H1 (cell line): ENCODE data around the gene ZNF292.

Experiments used
- EP300 ChIP-seq, 2 experiments: IDR thresholded peaks; 1 replicate in 1 of 2; 2 replicates in 1 of 2; pipeline ENCODE4 v1.6.1; 2011 to 2012; ENCODE audit warnings: low read depth in 2 of 2, low read length in 2 of 2, mild to moderate bottlenecking in 2 of 2, borderline replicate concordance in 1 of 2, inconsistent platforms in 1 of 2, moderate library complexity in 1 of 2
- FOSL1 ChIP-seq: IDR thresholded peaks from 2 replicates; pipeline ENCODE4 v1.6.1; 2011; ENCODE audit warnings: mild to moderate bottlenecking, low read depth, low read length, moderate library complexity; ENCODE audit not compliant: insufficient read depth
- JUN ChIP-seq: IDR thresholded peaks from 2 replicates; pipeline ENCODE4 v1.6.1; 2011; ENCODE audit warnings: low read depth, mild to moderate bottlenecking, improper control_type of control experiment, low read length
- JUND ChIP-seq: IDR thresholded peaks from 2 replicates; pipeline ENCODE4 v1.6.1; 2011; ENCODE audit warnings: mild to moderate bottlenecking, improper control_type of control experiment, low read length
- NRF1 ChIP-seq: IDR thresholded peaks from 2 replicates; pipeline ENCODE4 v1.6.1; 2011; ENCODE audit warnings: mild to moderate bottlenecking, low read depth, low read length, improper control_type of control experiment
- POLR2A ChIP-seq, 2 experiments: IDR thresholded peaks; 1 replicate in 1 of 2; 2 replicates in 1 of 2; pipeline ENCODE4 v1.6.1; 2011; ENCODE audit warnings: low read depth in 2 of 2, low read length in 2 of 2, mild to moderate bottlenecking in 2 of 2; ENCODE audit errors: control extremely low read depth in 1 of 2
- POLR2AphosphoS5 ChIP-seq: IDR thresholded peaks from 2 replicates; pipeline ENCODE4 v1.6.1; 2011; ENCODE audit warnings: low read depth, low read length
- RAD21 ChIP-seq, 2 experiments: IDR thresholded peaks in 1 of 2; conservative IDR thresholded peaks in 1 of 2; 2 replicates each; pipeline ENCODE4 v1.6.1; 2011; ENCODE audit warnings: low read depth in 2 of 2, low read length in 2 of 2, improper control_type of control experiment in 1 of 2, inconsistent platforms in 1 of 2, mild to moderate bottlenecking in 1 of 2, moderate library complexity in 1 of 2
- RBBP5 ChIP-seq: IDR thresholded peaks from 2 replicates; pipeline ENCODE4 v1.7.1; 2012; ENCODE audit warnings: low read depth, mild to moderate bottlenecking, inconsistent platforms, low read length, moderate library complexity, borderline replicate concordance
- SAP30 ChIP-seq: fragments of 300-600 bp; sonication (generic); IDR thresholded peaks from 2 replicates; pipeline ENCODE4 v1.7.1; 2012; ENCODE audit warnings: low read length, moderate library complexity, mild to moderate bottlenecking, inconsistent platforms; ENCODE audit not compliant: insufficient read depth, insufficient replicate concordance
- SP1 ChIP-seq: IDR thresholded peaks from 2 replicates; pipeline ENCODE4 v1.6.1; 2011; ENCODE audit warnings: low read depth, low read length
- SP4 ChIP-seq: IDR thresholded peaks from 2 replicates; pipeline ENCODE4 v1.6.1; 2012; ENCODE audit warnings: low read length, inconsistent platforms
- TF ChIP-seq, protein P1 (sequence below), 3 experiments: IDR thresholded peaks; 1 replicate in 2 of 3; 2 replicates in 1 of 3; pipeline versions ENCODE4 v1.5.1 to v1.6.1; 2011; ENCODE audit warnings: low read length in 3 of 3, mild to moderate bottlenecking in 3 of 3, inconsistent platforms in 2 of 3, low read depth in 1 of 3, moderate library complexity in 1 of 3; ENCODE audit not compliant: insufficient read depth in 1 of 3; ENCODE audit errors: control extremely low read depth in 1 of 3
- TF ChIP-seq, protein P2 (sequence below): IDR thresholded peaks from 2 replicates; pipeline ENCODE4 v1.6.1; 2012; ENCODE audit warnings: inconsistent platforms

DNA sequence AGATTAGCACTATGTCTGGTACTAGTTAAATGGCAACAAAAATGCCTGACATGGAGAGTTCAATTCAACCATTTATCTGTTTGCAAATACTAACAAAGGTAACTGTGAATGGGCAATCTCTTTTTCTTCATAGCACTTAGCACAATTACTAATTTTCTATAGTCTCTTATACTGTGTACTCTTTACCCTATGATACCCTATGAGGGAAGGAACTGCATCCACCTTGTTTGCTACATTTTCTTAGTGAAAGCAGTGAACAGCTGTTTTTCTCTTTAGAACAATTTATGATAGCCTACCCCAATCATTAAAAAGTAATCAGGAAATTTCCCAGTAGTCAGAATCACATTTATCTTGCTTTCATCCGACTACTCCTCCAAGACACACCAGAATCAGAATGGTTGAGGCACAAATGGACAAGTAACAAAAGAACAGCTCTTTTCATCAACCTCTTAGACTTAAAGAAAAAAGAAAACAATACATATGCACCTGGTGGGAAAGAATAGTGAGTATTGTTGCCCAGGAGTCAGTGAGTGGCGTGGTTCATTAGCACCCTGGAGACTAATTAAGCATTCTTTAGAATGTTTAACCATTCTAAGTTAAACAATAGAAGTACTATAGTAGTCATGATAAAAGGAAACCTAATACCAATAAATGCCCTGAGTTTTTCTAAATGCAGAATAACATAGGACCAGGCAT, 16.7 kb downstream of the ZNF292 start:
- TF ChIP-seq, protein P1, sequence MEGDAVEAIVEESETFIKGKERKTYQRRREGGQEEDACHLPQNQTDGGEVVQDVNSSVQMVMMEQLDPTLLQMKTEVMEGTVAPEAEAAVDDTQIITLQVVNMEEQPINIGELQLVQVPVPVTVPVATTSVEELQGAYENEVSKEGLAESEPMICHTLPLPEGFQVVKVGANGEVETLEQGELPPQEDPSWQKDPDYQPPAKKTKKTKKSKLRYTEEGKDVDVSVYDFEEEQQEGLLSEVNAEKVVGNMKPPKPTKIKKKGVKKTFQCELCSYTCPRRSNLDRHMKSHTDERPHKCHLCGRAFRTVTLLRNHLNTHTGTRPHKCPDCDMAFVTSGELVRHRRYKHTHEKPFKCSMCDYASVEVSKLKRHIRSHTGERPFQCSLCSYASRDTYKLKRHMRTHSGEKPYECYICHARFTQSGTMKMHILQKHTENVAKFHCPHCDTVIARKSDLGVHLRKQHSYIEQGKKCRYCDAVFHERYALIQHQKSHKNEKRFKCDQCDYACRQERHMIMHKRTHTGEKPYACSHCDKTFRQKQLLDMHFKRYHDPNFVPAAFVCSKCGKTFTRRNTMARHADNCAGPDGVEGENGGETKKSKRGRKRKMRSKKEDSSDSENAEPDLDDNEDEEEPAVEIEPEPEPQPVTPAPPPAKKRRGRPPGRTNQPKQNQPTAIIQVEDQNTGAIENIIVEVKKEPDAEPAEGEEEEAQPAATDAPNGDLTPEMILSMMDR (IDR thresholded peaks at IDR 0.05; ENCODE audit: control extremely low read depth in 1 of 3, insufficient read depth in 1 of 3, low read depth in 1 of 3, low read length in 3 of 3), result no peak
- TF ChIP-seq NRF1 (no peak), SAP30 (no peak), SP4 (no peak), POLR2AphosphoS5 (no peak), RBBP5 (no peak), POLR2A (IDR thresholded peaks at IDR 0.05; ENCODE audit: control extremely low read depth in 1 of 2, low read depth in 2 of 2, low read length in 2 of 2) (no peak), RAD21 (IDR thresholded peaks at IDR 0.05 in 1 of 2, conservative IDR thresholded peaks at IDR 0.05 in 1 of 2; ENCODE audit: low read depth in 2 of 2, low read length in 2 of 2) (no peak), EP300 (IDR thresholded peaks at IDR 0.05; ENCODE audit: borderline replicate concordance in 1 of 2, low read depth in 2 of 2, low read length in 2 of 2) (no peak), FOSL1 (no peak), JUND (no peak), SP1 (no peak), JUN (no peak)
- TF ChIP-seq, protein P2, sequence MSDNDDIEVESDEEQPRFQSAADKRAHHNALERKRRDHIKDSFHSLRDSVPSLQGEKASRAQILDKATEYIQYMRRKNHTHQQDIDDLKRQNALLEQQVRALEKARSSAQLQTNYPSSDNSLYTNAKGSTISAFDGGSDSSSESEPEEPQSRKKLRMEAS, result no peak
